SK-N-SH treated with all-trans-retinoic acid at 6 μM for 48 hours (cell line): ENCODE results near the gene TRMT1.

Experiments
- ATAC-seq: fragments of 200-7000 bp; cut with Tn5 transposase; 3 replicates; pipeline ENCODE4 v1.9.1; 2020; ENCODE audit warnings: mild to moderate bottlenecking, moderate library complexity
- BACH2 ChIP-seq: fragments of 250-450 bp; sonication (Bioruptor Pico); IDR thresholded peaks from 2 replicates; pipeline ENCODE4 v1.9.0; 2021; ENCODE audit warnings: mild to moderate bottlenecking, borderline replicate concordance
- CSDC2 ChIP-seq: fragments of 250-450 bp; sonication (Bioruptor Pico); IDR thresholded peaks from 2 replicates; pipeline ENCODE4 v1.5.0; 2020; ENCODE audit warnings: mild to moderate bottlenecking, moderate library complexity
- ESRRG ChIP-seq: fragments of 250-450 bp; sonication (Bioruptor Pico); IDR thresholded peaks from 2 replicates; pipeline ENCODE4 v1.6.1; 2021; ENCODE audit warnings: mild to moderate bottlenecking
- GLIS3 ChIP-seq: fragments of 250-450 bp; sonication (Bioruptor Pico); IDR thresholded peaks from 2 replicates; pipeline ENCODE4 v1.5.0; 2020; ENCODE audit warnings: mild to moderate bottlenecking, moderate library complexity
- OSR1 ChIP-seq: fragments of 250-450 bp; sonication (Bioruptor Pico); IDR thresholded peaks from 2 replicates; pipeline ENCODE4 v1.8.0; 2022; ENCODE audit warnings: moderate library complexity, mild to moderate bottlenecking, inconsistent platforms
- PPARA ChIP-seq: fragments of 250-450 bp; sonication (Bioruptor Pico); IDR thresholded peaks from 2 replicates; pipeline ENCODE4 v1.5.0; 2020; ENCODE audit warnings: mild to moderate bottlenecking, borderline replicate concordance
- RARB ChIP-seq: fragments of 250-450 bp; sonication (Bioruptor Pico); IDR thresholded peaks from 2 replicates; pipeline ENCODE4 v1.8.0; 2021; ENCODE audit warnings: mild to moderate bottlenecking, moderate library complexity
- TCF4 ChIP-seq: fragments of 250-450 bp; sonication (Bioruptor Pico); IDR thresholded peaks from 2 replicates; pipeline ENCODE4 v1.8.0; 2021; ENCODE audit warnings: mild to moderate bottlenecking, moderate library complexity, borderline replicate concordance
- TOX ChIP-seq: fragments of 250-450 bp; sonication (Bioruptor Pico); IDR thresholded peaks from 2 replicates; pipeline ENCODE4 v1.8.0; 2021; ENCODE audit warnings: mild to moderate bottlenecking, moderate library complexity, borderline replicate concordance
- ZC3H10 ChIP-seq: fragments of 250-450 bp; sonication (Bioruptor Pico); IDR thresholded peaks from 2 replicates; pipeline ENCODE4 v1.5.1; 2021; ENCODE audit warnings: mild to moderate bottlenecking, moderate library complexity
- ZFP3 ChIP-seq: fragments of 250-450 bp; sonication (Bioruptor Pico); IDR thresholded peaks from 2 replicates; pipeline ENCODE4 v1.5.0; 2020; ENCODE audit warnings: mild to moderate bottlenecking, moderate library complexity
- ZFP30 ChIP-seq: fragments of 450-650 bp; formaldehyde crosslinking; IDR thresholded peaks from 2 replicates; pipeline ENCODE4 v1.5.0; 2022; ENCODE audit warnings: mild to moderate bottlenecking, moderate library complexity
- ZNF565 ChIP-seq: fragments of 450-650 bp; formaldehyde crosslinking; conservative IDR thresholded peaks from 2 replicates; pipeline ENCODE4 v1.5.0; 2020; ENCODE audit warnings: low read depth, mild to moderate bottlenecking, moderate library complexity
- ZNF70 ChIP-seq: fragments of 450-650 bp; formaldehyde crosslinking; IDR thresholded peaks from 2 replicates; pipeline ENCODE4 v1.5.0; 2020; ENCODE audit warnings: mild to moderate bottlenecking, moderate library complexity
- ZNF8 ChIP-seq: fragments of 450-650 bp; formaldehyde crosslinking; IDR thresholded peaks from 2 replicates; pipeline ENCODE4 v1.5.0; 2020; ENCODE audit warnings: mild to moderate bottlenecking, moderate library complexity
- TF ChIP-seq, protein P1 (sequence below): fragments of 250-450 bp; sonication (Bioruptor Pico); IDR thresholded peaks from 2 replicates; pipeline ENCODE4 v1.8.0; 2020; ENCODE audit warnings: mild to moderate bottlenecking, moderate library complexity, borderline replicate concordance
- TF ChIP-seq, protein P2 (sequence below): fragments of 250-450 bp; sonication (Bioruptor Pico); IDR thresholded peaks from 2 replicates; pipeline ENCODE4 v1.5.1; 2021; ENCODE audit warnings: mild to moderate bottlenecking, moderate library complexity
- TF ChIP-seq, protein P3 (sequence below): fragments of 250-450 bp; sonication (Bioruptor Pico); IDR thresholded peaks from 2 replicates; pipeline ENCODE4 v1.8.0; 2021; ENCODE audit warnings: low read depth, mild to moderate bottlenecking, moderate library complexity, borderline replicate concordance
- TF ChIP-seq, protein P4 (sequence below): fragments of 250-450 bp; sonication (Bioruptor Pico); IDR thresholded peaks from 2 replicates; pipeline ENCODE4 v1.5.1; 2020; ENCODE audit warnings: low read depth, mild to moderate bottlenecking, moderate library complexity
- TF ChIP-seq, protein P5 (sequence below): fragments of 250-450 bp; sonication (Bioruptor Pico); IDR thresholded peaks from 2 replicates; pipeline ENCODE4 v1.5.0; 2020; ENCODE audit warnings: mild to moderate bottlenecking, moderate library complexity

TRMT1 gene

DNA sequence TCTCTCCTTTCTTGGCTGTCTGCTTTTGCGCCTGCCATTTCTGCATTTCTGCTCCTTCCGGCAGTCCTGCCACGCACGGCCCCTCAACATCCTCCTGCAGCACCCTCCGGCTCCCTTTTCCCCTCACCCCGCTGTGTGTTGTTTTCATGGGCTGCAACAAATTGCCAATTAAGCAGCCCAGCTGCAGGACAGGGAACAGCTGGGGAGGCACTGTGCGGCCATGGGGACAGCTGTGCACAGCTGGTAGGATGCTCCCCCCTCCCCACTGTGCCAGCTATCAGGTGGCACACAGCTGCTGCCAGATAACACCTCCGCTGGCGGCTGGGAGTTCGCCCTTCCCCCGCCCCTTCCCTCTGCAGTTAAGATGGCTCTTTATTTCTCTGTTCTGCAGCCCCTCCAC, 39.3 kb downstream of the TRMT1 start:
- no peak for ATAC-seq

DNA sequence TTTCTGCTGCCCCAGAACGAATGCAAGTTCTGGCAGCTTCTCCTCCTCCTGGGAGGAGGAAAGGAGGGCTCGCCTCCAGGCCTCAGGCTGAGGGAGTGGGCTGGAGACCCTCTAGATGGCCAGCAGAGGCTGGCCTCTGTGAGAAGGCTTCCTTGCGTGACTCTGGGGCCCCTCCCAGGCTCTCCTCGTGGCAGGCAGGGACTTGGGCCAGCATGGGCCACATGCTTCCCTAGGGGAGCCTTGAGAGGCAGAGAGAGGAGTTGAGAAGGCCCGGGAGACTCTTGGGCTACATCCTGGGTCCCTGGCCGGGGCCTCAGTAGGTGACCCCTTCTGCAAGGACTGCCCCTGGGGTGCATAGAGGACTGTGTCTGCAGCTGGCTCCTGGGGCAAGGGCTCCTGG, 39.8 kb downstream of the TRMT1 start:
- no peak for TF ChIP-seq ZFP30 (CRISPR knock-in tag)
- TF ChIP-seq ZFP3 (CRISPR knock-in tag): no peak
- TF ChIP-seq, protein P1, sequence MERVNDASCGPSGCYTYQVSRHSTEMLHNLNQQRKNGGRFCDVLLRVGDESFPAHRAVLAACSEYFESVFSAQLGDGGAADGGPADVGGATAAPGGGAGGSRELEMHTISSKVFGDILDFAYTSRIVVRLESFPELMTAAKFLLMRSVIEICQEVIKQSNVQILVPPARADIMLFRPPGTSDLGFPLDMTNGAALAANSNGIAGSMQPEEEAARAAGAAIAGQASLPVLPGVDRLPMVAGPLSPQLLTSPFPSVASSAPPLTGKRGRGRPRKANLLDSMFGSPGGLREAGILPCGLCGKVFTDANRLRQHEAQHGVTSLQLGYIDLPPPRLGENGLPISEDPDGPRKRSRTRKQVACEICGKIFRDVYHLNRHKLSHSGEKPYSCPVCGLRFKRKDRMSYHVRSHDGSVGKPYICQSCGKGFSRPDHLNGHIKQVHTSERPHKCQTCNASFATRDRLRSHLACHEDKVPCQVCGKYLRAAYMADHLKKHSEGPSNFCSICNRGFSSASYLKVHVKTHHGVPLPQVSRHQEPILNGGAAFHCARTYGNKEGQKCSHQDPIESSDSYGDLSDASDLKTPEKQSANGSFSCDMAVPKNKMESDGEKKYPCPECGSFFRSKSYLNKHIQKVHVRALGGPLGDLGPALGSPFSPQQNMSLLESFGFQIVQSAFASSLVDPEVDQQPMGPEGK (CRISPR knock-in tag): no peak
- TF ChIP-seq, protein P2, sequence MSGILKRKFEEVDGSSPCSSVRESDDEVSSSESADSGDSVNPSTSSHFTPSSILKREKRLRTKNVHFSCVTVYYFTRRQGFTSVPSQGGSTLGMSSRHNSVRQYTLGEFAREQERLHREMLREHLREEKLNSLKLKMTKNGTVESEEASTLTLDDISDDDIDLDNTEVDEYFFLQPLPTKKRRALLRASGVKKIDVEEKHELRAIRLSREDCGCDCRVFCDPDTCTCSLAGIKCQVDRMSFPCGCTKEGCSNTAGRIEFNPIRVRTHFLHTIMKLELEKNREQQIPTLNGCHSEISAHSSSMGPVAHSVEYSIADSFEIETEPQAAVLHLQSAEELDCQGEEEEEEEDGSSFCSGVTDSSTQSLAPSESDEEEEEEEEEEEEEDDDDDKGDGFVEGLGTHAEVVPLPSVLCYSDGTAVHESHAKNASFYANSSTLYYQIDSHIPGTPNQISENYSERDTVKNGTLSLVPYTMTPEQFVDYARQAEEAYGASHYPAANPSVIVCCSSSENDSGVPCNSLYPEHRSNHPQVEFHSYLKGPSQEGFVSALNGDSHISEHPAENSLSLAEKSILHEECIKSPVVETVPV (CRISPR knock-in tag): no peak
- no peak for TF ChIP-seq PPARA (CRISPR knock-in tag)
- TF ChIP-seq TOX (CRISPR knock-in tag): no peak
- TF ChIP-seq ESRRG (CRISPR knock-in tag): no peak
- TF ChIP-seq ZC3H10: no peak
- no peak for TF ChIP-seq RARB
- TF ChIP-seq ZNF565 (CRISPR knock-in tag): no peak
- no peak for TF ChIP-seq CSDC2
- no peak for TF ChIP-seq ZNF8

More for the DNA sequence above, 39.3 kb downstream of the TRMT1 start:
- TF ChIP-seq TCF4 (CRISPR knock-in tag): peak; percentile 33; the same call in 1 of the 2 replicates
- TF ChIP-seq, protein P3, sequence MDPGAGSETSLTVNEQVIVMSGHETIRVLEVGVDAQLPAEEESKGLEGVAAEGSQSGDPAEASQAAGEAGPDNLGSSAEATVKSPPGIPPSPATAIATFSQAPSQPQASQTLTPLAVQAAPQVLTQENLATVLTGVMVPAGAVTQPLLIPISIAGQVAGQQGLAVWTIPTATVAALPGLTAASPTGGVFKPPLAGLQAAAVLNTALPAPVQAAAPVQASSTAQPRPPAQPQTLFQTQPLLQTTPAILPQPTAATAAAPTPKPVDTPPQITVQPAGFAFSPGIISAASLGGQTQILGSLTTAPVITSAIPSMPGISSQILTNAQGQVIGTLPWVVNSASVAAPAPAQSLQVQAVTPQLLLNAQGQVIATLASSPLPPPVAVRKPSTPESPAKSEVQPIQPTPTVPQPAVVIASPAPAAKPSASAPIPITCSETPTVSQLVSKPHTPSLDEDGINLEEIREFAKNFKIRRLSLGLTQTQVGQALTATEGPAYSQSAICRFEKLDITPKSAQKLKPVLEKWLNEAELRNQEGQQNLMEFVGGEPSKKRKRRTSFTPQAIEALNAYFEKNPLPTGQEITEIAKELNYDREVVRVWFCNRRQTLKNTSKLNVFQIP (CRISPR knock-in tag): no peak

DNA sequence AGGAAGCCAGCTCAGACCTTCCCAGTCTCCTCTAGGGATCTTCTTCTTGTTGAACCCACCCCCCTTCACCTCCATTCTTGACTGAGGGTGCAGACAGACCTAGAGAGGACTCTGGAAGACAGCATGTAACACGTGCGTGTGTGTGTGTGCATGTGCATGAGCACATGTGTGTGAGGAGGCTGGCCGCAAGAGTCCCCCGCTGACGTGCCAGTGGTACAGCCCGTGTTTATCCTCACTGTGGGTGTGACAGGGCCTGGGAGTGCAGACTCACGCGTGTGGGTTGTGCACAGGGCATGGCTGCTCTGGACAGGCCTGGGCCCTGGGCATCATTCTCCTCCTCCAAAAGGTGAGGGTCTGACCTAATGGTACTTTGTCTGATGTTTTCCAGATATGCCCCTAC, 40.2 kb downstream of the TRMT1 start:
- TF ChIP-seq ZFP3 (CRISPR knock-in tag) (no peak), TCF4 (CRISPR knock-in tag) (no peak), PPARA (CRISPR knock-in tag) (no peak), OSR1 (no peak), GLIS3 (CRISPR knock-in tag) (no peak), TOX (CRISPR knock-in tag) (no peak), ZNF565 (CRISPR knock-in tag) (no peak), BACH2 (CRISPR knock-in tag) (no peak), ZNF70 (CRISPR knock-in tag) (no peak), ZFP30 (CRISPR knock-in tag) (no peak), ESRRG (CRISPR knock-in tag) (no peak), ZC3H10 (no peak)
- TF ChIP-seq, protein P1 (CRISPR knock-in tag): no peak
- TF ChIP-seq, protein P4, sequence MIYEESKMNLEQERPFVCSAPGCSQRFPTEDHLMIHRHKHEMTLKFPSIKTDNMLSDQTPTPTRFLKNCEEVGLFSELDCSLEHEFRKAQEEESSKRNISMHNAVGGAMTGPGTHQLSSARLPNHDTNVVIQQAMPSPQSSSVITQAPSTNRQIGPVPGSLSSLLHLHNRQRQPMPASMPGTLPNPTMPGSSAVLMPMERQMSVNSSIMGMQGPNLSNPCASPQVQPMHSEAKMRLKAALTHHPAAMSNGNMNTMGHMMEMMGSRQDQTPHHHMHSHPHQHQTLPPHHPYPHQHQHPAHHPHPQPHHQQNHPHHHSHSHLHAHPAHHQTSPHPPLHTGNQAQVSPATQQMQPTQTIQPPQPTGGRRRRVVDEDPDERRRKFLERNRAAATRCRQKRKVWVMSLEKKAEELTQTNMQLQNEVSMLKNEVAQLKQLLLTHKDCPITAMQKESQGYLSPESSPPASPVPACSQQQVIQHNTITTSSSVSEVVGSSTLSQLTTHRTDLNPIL: no peak
- TF ChIP-seq, protein P2 (CRISPR knock-in tag): no peak
- TF ChIP-seq, protein P5, sequence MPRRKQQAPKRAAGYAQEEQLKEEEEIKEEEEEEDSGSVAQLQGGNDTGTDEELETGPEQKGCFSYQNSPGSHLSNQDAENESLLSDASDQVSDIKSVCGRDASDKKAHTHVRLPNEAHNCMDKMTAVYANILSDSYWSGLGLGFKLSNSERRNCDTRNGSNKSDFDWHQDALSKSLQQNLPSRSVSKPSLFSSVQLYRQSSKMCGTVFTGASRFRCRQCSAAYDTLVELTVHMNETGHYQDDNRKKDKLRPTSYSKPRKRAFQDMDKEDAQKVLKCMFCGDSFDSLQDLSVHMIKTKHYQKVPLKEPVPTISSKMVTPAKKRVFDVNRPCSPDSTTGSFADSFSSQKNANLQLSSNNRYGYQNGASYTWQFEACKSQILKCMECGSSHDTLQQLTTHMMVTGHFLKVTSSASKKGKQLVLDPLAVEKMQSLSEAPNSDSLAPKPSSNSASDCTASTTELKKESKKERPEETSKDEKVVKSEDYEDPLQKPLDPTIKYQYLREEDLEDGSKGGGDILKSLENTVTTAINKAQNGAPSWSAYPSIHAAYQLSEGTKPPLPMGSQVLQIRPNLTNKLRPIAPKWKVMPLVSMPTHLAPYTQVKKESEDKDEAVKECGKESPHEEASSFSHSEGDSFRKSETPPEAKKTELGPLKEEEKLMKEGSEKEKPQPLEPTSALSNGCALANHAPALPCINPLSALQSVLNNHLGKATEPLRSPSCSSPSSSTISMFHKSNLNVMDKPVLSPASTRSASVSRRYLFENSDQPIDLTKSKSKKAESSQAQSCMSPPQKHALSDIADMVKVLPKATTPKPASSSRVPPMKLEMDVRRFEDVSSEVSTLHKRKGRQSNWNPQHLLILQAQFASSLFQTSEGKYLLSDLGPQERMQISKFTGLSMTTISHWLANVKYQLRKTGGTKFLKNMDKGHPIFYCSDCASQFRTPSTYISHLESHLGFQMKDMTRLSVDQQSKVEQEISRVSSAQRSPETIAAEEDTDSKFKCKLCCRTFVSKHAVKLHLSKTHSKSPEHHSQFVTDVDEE (CRISPR knock-in tag): no peak
- ATAC-seq: no peak

More for the DNA sequence above, 39.8 kb downstream of the TRMT1 start:
- no peak for ATAC-seq
